Muscle of leg (tissue), 11 donors: ENCODE data around the gene FBXO21. TPM values are rescaled to one million over a fixed set of nuclear protein-coding genes. Genes with fewer than 3 reads are reported as not detected.
"Not testable (repeated sequence)": the region's sequence is repeated elsewhere in the genome, so short reads cannot be mapped to it uniquely, and the experiment has no call there.

ENCODE experiments used
- DNase-seq: peaks from one replicate; pipeline ENCODE4 v3.0.0; 2013
- H3K27ac ChIP-seq: one replicate; pipeline ENCODE4 v1.5.1; 2013; ENCODE audit warnings: mild to moderate bottlenecking, low read length, control low read depth
- H3K27me3 ChIP-seq: one replicate; pipeline ENCODE4 v1.6.1; 2013; ENCODE audit warnings: low read length; ENCODE audit not compliant: control insufficient read depth, insufficient read depth
- H3K36me3 ChIP-seq: one replicate; pipeline ENCODE4 v1.6.1; 2013; ENCODE audit warnings: low read length; ENCODE audit not compliant: control insufficient read depth, insufficient read depth
- H3K4me1 ChIP-seq: one replicate; pipeline ENCODE4 v1.6.1; 2013; ENCODE audit warnings: low read length; ENCODE audit not compliant: control insufficient read depth, insufficient read depth
- H3K4me3 ChIP-seq: one replicate; pipeline ENCODE4 v1.5.1; 2013; ENCODE audit warnings: low read length, control low read depth
- H3K9me3 ChIP-seq: replicated peaks from 2 replicates; pipeline ENCODE4 v1.6.1; 2013; ENCODE audit warnings: low read depth, low read length; ENCODE audit not compliant: control insufficient read depth
- WGBS: methylation state at CpG from one replicate; pipeline ENCODE4 v1.1.5; 2013; ENCODE audit warnings: missing lambda C conversion rate; ENCODE audit not compliant: insufficient coverage; 5-methylcytosine and 5-hydroxymethylcytosine counted together
- polyA plus RNA-seq, 8 donors: library from polyadenylated mRNA; unstranded; fragments of 120-200 nt; gene quantifications; one replicate each; pipeline versions ENCODE4 v1.2.1 to v1.2.3, GENCODE V29; 2013; ENCODE audit warnings: inconsistent platforms in 1 of 8, low replicate concordance in 1 of 8; ENCODE audit not compliant: insufficient read length in 8 of 8, insufficient read depth in 1 of 8
- total RNA-seq: library from RNA; stranded (reverse); fragments of 120-200 nt; gene quantifications from one replicate; pipeline ENCODE4 v1.2.4, GENCODE V29; 2013

Gene FBXO21
- total and polyA plus RNA-seq, 9 donors = 20.2 to 29.6 (median 24.3) TPM

GRCh38 chr12:117114784-117115183 is 75.5 kb downstream of the FBXO21 start:
- Histone ChIP-seq H3K9me3 (no peaks in the 10 kb centered on the region), H3K27me3 (no peaks in the 10 kb centered on the region), H3K4me3 (no peak overlapping the region), H3K4me1 (peaks cover 16% of the 10 kb centered on the region), H3K27ac (no peak overlapping the region), H3K36me3 (no peaks in the 10 kb centered on the region)
- no peak for DNase-seq
- 55% methylated on average over 6 of the region's 10 CpGs for WGBS

- H3K27me3 ChIP-seq = no peaks in the 10 kb centered on the region
- H3K36me3 ChIP-seq = no peaks in the 10 kb centered on the region
- no peak overlapping the region for H3K27ac ChIP-seq
- no peaks in the 10 kb centered on the region for H3K9me3 ChIP-seq
- H3K4me1 ChIP-seq = peaks cover 6% of the 10 kb centered on the region
- H3K4me3 ChIP-seq = no peak overlapping the region
- DNase-seq = no peak
- WGBS = 82% methylated on average over 9 of the region's 9 CpGs
Observed at GRCh38 chr12:117113231-117113630, 77.0 kb downstream of the FBXO21 start.

GRCh38 chr12:117111821-117112595 is 78.3 kb downstream of the FBXO21 start:
- Histone ChIP-seq H3K36me3 (no peaks in the 10 kb centered on the region), H3K9me3 (no peaks in the 10 kb centered on the region), H3K27ac (no peak overlapping the region), H3K4me3 (no peak overlapping the region), H3K27me3 (peaks cover 3% of the 10 kb centered on the region), H3K4me1 (peaks cover 6% of the 10 kb centered on the region)
- 16% methylated on average over 11 of the region's 15 CpGs for WGBS
- DNase-seq = peak; percentile 16

GRCh38 chr12:117111386-117111785 is 78.9 kb downstream of the FBXO21 start:
- Histone ChIP-seq H3K27ac (no peak overlapping the region), H3K27me3 (peaks cover 4% of the 10 kb centered on the region), H3K4me3 (no peak overlapping the region), H3K9me3 (no peaks in the 10 kb centered on the region), H3K36me3 (no peaks in the 10 kb centered on the region), H3K4me1 (peaks cover 6% of the 10 kb centered on the region)
- 13% methylated on average over 3 of the region's 6 CpGs for WGBS
- DNase-seq = peak; percentile 12

DNA sequence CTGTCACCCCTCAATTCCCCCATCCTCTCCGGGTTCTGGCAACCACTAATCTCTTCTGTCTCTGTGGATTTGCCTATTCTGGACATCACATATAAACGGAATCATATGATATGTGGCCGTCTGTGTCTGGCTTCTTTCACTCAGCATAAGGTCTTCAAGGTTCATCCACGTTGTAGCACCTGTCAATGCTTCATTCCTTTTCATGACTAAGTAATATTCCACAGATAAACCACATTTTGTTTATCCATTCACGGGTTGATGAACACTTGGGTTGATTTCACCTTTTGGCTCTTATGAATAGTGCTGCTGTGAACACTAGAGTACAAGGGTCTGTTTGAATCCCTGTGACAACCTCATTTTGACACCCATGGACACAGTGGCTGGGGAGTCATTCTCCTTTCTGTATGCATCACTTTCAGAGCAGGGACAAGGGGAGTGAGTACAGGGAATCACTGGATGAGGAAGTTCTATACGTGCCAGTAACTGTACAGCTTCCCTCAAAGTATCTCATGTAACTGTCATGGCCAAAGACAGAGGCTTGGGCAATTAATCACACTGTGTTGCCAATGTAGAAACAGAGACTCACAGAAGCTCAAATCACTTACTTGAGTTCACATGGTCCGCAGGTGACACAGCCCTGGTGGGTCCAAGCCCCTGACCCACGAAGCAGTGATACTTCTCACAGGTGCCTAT is 80.2 kb downstream of the FBXO21 start:
- DNase-seq = no peak
- no peaks in the 10 kb centered on the region for H3K9me3 ChIP-seq
- no peak overlapping the region for H3K27ac ChIP-seq
- peaks cover 8% of the 10 kb centered on the region for H3K27me3 ChIP-seq
- H3K4me3 ChIP-seq = no peak overlapping the region
- 82% methylated on average over 7 of the region's 8 CpGs for WGBS
- H3K36me3 ChIP-seq = no peaks in the 10 kb centered on the region
- peaks cover 6% of the 10 kb centered on the region for H3K4me1 ChIP-seq

DNA sequence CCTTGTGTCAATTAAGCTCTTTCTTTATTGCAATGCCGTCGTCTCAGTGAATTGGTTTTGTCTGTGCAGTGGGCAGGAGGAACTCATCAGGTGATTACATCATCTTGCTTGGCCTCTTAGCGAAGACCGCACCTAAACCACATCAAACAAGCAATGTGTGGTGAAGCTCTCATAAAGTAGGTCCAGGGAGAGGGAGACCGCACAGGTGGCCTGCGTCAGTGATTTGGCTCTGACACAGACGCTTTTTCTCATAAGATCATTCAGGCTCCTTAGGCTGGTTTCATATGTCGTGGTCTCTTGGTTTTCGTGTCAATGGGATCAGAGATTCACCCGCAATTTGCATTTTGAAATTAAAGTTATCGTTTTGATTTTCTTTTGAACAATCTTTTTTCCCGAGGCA is 84.4 kb downstream of the FBXO21 start:
- WGBS = 58% methylated on average over 5 of the region's 12 CpGs

GRCh38 chr12:117104003-117104402 is 86.3 kb downstream of the FBXO21 start:
- DNase-seq, H3K9me3 ChIP-seq, H3K27ac ChIP-seq, H3K4me1 ChIP-seq, H3K36me3 ChIP-seq, H3K4me3 ChIP-seq: not testable (repeated sequence)
- H3K27me3 ChIP-seq = peaks cover 46% of the 10 kb centered on the region
- 0% methylated on average over 1 of the region's 2 CpGs for WGBS

More for the DNA sequence above, 84.4 kb downstream of the FBXO21 start:
- Histone ChIP-seq H3K27ac (no peak overlapping the region), H3K27me3 (peaks cover 31% of the 10 kb centered on the region), H3K36me3 (no peaks in the 10 kb centered on the region), H3K9me3 (no peaks in the 10 kb centered on the region), H3K4me1 (peaks cover 2% of the 10 kb centered on the region), H3K4me3 (no peak overlapping the region)
- DNase-seq = no peak

GRCh38 chr12:117102800-117103181 is 87.5 kb downstream of the FBXO21 start:
- 64% methylated on average over 2 of the region's 3 CpGs for WGBS
- Histone ChIP-seq H3K27ac (no peak overlapping the region), H3K36me3 (no peaks in the 10 kb centered on the region), H3K9me3 (no peaks in the 10 kb centered on the region), H3K4me1 (peaks cover 13% of the 10 kb centered on the region), H3K4me3 (no peak overlapping the region), H3K27me3 (peaks cover 58% of the 10 kb centered on the region)
- no peak for DNase-seq

DNA sequence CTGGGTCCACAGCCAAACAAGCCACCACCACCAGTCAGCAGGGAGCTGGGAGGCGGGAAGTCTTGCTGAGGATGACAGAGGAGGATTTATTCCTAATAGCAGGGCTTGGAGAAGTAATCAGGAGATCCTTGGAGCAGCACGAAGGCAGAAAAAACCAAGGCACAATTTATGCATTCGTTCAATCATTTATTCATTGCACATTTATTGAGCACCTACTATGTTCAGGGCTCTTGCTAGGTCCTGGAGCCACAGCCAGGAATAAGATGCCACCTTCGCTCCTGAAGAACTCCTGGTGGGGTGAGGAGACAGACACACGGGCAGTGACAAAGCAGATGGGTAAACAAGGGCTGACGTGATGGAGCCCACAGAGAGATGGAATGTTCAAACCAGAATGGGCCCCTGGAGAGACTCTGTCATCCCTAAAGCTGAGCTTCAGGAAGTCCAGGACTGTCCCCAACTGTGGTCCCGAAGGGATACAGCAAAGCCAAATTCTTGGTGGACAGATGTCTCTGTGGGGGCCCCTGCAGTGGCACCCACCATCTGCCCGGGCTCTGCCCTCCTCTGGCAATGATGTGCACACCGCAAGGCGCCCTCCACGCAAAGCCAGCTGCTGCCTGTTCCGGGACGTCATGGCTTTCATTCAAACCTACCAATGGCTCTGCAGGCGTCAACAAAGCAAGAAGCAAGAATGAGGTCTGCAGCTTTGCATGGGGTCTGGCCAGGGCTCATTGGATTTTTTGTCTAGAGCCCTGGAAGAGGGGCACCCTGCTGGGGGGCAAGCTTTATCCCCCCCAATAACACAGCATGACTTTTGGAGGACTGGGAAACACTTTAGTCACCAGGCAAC is 88.1 kb downstream of the FBXO21 start:
- H3K27ac ChIP-seq = no peak overlapping the region
- H3K4me1 ChIP-seq = peaks cover 13% of the 10 kb centered on the region
- no peaks in the 10 kb centered on the region for H3K36me3 ChIP-seq
- no peak overlapping the region for H3K4me3 ChIP-seq
- DNase-seq = no peak
- WGBS = 30% methylated on average over 11 of the region's 14 CpGs
- H3K9me3 ChIP-seq = no peaks in the 10 kb centered on the region
- peaks cover 61% of the 10 kb centered on the region for H3K27me3 ChIP-seq
